Measurements from ENCODE around the gene ZDHHC18. TPM values are rescaled to one million over a fixed set of nuclear protein-coding genes. Genes with fewer than 3 reads are reported as not detected.
A peak's percentile ranks its signal among the peaks of the same experiment; 100 is the strongest.

Gene ZDHHC18
- total RNA-seq, 4 donors from 2014 or later: 23.7 to 38.5 (median 31.4) TPM

DNA sequence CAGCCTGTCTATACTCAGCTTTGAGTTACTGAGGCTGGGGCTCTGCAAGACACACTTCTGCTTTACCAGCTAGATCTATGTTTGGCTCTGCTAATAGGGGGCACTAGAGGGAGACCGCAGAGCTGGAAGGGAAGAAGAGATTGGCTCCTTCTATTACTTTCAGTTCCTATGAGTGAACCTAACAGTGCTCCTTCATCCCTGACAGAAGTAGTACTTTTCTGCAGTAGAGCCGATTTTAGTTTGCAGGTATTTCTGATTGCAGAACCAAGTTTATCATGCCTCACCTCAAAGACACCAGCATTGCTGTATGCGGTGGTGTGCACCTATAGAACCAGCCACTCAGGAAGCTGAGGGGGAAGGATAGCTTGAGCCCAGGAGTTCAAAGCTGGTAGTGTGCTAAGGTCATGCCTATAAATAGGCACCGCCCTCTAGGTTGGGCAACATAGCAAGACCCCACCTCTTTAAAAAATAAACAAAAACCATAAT is 5.7 kb upstream of the ZDHHC18 start:
- H3K36me3 ChIP-seq: no peaks in the 10 kb centered on the region
- no peaks in the 10 kb centered on the region for H3K9me3 ChIP-seq
- no peaks in the 10 kb centered on the region for H3K27me3 ChIP-seq
- 75% methylated on average over 4 of the region's 4 CpGs for WGBS
- no peak overlapping the region for H3K27ac ChIP-seq
- no peak overlapping the region for H3K4me3 ChIP-seq
- TF ChIP-seq POLR2AphosphoS5 (IDR thresholded peaks at IDR 0.05) (no peak), CTCF (IDR thresholded peaks at IDR 0.05) (no peak), POLR2A (IDR thresholded peaks at IDR 0.05) (no peak), EP300 (IDR thresholded peaks at IDR 0.05) (no peak)
- DNase-seq (ENCODE audit: low spot score in 2 of 2): no peak
- peaks cover 15% of the 10 kb centered on the region for H3K4me1 ChIP-seq

- Histone ChIP-seq H3K4me1 (peaks cover 29% of the 10 kb centered on the region), H3K27me3 (no peaks in the 10 kb centered on the region), H3K36me3 (no peaks in the 10 kb centered on the region), H3K27ac (no peak overlapping the region), H3K9me3 (no peaks in the 10 kb centered on the region), H3K4me3 (no peak overlapping the region)
- TF ChIP-seq POLR2A (IDR thresholded peaks at IDR 0.05): no peak
- no peak for TF ChIP-seq CTCF (IDR thresholded peaks at IDR 0.05)
- TF ChIP-seq POLR2AphosphoS5 (IDR thresholded peaks at IDR 0.05): no peak
- TF ChIP-seq EP300 (IDR thresholded peaks at IDR 0.05): no peak
- no peak for DNase-seq (ENCODE audit: low spot score in 2 of 2)
- 98% methylated on average over 4 of the region's 4 CpGs for WGBS
Measured at GRCh38 chr1:26822737-26823395, 3.6 kb upstream of the ZDHHC18 start.

- Histone ChIP-seq H3K36me3 (no peaks in the 10 kb centered on the region), H3K4me3 (no peak overlapping the region), H3K4me1 (peaks cover 47% of the 10 kb centered on the region), H3K27me3 (no peaks in the 10 kb centered on the region), H3K9me3 (no peaks in the 10 kb centered on the region), H3K27ac (peak overlapping the region; percentile 7)
- no peak for DNase-seq (ENCODE audit: low spot score in 2 of 2)
- whole genome bisulfite sequencing: 47% methylated on average over 3 of the region's 3 CpGs
- TF ChIP-seq POLR2AphosphoS5 (IDR thresholded peaks at IDR 0.05) (no peak), EP300 (IDR thresholded peaks at IDR 0.05) (no peak), POLR2A (IDR thresholded peaks at IDR 0.05) (no peak), CTCF (IDR thresholded peaks at IDR 0.05) (no peak)
Measured at GRCh38 chr1:26824731-26825130, 1.8 kb upstream of the ZDHHC18 start.

DNA sequence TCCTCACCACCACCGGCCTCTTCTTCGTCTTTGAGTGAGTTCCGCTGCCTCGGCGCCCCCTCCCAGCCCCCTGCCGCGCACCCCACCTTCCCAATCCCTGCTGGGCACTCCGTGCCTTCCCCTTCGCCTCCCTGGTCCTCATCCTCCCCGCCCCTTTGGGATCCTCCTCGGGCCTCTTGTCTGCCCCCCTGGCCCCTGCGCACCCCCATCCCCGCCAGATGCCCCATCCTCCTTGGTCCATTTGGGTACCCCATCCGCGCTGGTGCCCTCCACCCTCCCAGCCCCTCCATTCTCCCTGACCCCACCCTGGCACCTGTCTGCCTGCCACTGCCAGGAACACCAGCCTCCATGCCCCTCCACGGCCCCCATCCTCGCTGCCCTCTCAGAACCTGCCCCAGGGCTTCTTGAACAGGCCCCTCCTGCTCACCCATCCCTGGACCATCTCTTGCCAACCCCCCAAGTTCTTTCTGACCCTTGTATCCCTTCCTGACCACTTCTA is 667 bp downstream of the ZDHHC18 start:
- peak overlapping the region; percentile 69 for H3K4me3 ChIP-seq
- WGBS: 5% methylated on average over 17 of the region's 17 CpGs
- H3K36me3 ChIP-seq: peaks cover 5% of the 10 kb centered on the region
- H3K4me1 ChIP-seq: peaks cover 52% of the 10 kb centered on the region
- H3K27me3 ChIP-seq: no peaks in the 10 kb centered on the region
- peak overlapping the region; percentile 73 for H3K27ac ChIP-seq
- H3K9me3 ChIP-seq: no peaks in the 10 kb centered on the region
- TF ChIP-seq CTCF (IDR thresholded peaks at IDR 0.05): no peak
- TF ChIP-seq EP300 (IDR thresholded peaks at IDR 0.05): no peak
- DNase-seq (ENCODE audit: low spot score in 2 of 2): no peak

DNA sequence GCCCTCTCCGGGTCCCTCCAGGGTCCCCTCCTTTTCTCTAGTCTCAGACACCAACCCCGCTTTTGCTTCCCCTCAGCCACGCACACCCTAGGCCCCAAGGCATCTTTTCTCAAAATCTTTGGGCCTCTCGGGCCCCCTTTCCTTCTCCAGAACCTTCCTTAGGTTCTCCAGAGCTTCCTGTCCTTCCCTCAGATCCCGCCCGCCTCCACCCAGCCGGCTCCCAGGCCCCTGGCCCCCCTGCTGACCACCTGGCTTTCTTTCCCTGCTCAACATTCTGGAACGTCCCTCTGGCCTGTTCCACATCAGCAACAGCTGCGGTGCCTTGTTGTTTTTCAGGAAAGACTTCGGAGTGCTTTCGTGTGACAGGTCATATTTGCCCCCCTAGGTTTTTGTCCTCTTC is 1.2 kb downstream of the ZDHHC18 start:
- peaks cover 52% of the 10 kb centered on the region for H3K4me1 ChIP-seq
- 26% methylated on average over 11 of the region's 11 CpGs for WGBS
- no peak overlapping the region for H3K27ac ChIP-seq
- no peaks in the 10 kb centered on the region for H3K9me3 ChIP-seq
- no peaks in the 10 kb centered on the region for H3K27me3 ChIP-seq
- peak overlapping the region; percentile 69 for H3K4me3 ChIP-seq
- DNase-seq (ENCODE audit: low spot score in 2 of 2): no peak
- H3K36me3 ChIP-seq: peaks cover 9% of the 10 kb centered on the region
- TF ChIP-seq CTCF (IDR thresholded peaks at IDR 0.05): no peak
- no peak for TF ChIP-seq POLR2A (IDR thresholded peaks at IDR 0.05)
- no peak for TF ChIP-seq POLR2AphosphoS5 (IDR thresholded peaks at IDR 0.05)
- no peak for TF ChIP-seq EP300 (IDR thresholded peaks at IDR 0.05)

Measured in suprapubic skin (tissue), 4 donors.